ENCODE measurements around the gene PDP2.

The PDP2 gene

DNA sequence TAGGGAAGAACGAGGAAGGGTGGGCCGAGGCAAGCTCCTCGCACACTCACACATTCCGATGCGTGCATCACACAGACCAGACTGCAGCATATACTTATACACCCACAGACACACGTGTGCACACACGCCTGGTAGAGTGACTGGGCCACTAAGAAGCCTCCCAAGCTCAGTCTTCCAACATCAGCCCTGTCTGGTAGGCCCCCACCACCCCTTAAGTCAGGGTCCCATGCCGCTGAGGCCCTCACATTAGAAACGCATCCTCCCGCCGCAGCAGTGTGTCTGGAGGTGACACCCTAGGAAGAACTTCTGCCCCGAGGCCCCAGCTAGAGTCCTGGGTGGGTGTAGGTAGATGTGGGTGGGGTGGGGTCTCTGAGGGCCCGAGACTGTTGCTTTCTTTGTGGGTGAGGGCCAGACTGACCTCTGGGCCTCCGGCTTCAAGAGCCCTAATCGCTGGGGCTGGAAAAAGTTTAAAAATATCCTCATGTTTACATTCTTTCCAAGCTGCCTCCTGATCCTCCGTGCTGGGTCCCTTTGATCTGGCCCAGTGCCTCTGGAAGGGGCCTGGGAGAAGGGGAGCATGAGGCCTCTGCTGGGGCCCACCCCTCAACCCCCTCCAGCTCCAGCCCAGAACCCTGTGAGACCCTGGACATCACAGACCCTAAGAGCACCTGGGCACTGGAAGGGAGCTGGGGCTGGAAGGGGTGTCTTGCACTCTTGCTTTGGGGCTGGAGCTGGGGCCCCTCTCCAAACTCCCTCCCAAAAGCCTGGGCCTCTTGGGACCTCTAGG lies 24.7 kb downstream of the PDP2 start:
- no peak for DNase-seq

- DNase-seq = peak; percentile 20 to 47
Observed at GRCh38 chr16:66905633-66906539, 25.6 kb downstream of the PDP2 start.

GRCh38 chr16:66906916-66907836 lies 26.9 kb downstream of the PDP2 start:
- DNase-seq = no peak

DNA sequence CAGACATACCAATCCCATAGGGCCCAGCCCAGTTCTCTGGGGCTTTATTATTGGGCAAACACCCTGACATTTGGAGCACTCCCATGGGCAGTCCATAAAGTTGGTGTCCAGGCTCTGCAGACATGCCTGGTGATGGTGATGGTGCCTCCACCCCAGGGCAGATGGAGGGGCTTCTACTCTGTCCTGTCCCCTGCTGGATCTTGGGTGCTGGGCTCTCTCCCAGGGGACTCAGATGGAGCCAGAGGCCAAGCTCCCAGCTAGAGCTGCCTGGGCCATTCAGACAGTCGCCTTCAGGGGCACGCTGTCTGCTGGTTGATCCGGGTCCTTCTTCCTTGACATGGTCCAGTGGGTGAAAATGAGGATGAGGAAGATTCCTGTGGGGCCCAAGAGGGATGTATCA lies 27.8 kb downstream of the PDP2 start:
- DNase-seq = no peak

- no peak for DNase-seq
Observed at GRCh38 chr16:66908762-66909559, 28.6 kb downstream of the PDP2 start.

DNA sequence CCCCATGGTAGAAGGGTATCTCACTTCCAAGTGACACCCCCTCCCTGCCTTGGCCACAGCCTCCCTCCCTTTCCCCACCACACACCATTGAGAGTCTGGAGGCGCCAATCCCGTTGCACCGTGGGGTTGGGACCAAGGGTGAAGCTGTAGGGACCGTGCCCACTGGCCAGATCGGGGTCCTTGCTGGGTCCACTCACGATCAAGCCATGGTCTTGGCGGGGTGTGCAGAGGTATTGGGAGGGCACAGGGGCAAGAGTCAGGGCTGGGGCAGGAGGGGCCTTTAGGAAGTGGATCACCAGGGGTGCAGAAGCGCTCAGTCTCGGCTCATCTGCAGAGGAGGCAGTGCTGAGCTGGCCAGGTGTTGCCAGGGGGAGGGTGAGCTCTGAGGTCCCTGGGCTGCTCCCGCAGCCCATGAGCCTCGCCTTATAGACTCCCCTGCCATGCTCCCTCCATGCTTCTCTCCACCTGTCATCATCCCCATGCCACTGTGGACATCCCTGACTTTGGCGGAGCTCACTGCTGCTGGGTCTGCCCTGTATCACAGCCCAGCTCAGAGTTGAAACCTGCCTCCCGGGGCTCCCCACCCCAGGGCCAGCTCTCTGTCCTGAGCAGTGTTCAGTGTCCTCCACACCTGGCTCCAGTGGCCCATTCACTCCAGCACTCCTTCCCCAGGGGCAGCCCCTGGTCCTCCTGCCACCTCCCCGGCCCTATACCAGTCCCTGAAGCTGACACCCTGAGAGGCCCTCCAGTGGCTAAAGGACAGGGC lies 30.0 kb downstream of the PDP2 start:
- DNase-seq = no peak

DNA sequence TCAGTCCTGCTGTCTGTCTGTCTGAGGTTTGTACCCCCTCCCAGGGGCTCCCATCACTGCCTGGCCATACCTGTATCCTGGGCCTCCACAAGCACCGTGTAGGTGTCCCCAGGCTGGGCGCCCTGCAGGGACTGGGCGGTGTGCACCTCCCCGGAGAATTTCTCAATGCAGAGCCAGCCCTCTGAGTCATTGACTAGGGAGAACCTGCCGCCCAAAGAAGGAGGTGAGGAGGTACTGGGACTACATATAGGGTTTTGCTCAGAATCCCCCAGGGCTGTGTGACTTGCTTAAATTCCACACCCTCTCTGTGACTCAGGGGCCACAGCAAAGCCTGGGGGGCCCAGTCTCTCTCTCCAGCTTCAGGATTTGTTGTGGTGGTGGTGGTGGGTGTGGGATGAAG lies 30.8 kb downstream of the PDP2 start:
- DNase-seq = no peak

GRCh38 chr16:66911801-66912200 lies 31.5 kb downstream of the PDP2 start:
- DNase-seq = no peak

DNA sequence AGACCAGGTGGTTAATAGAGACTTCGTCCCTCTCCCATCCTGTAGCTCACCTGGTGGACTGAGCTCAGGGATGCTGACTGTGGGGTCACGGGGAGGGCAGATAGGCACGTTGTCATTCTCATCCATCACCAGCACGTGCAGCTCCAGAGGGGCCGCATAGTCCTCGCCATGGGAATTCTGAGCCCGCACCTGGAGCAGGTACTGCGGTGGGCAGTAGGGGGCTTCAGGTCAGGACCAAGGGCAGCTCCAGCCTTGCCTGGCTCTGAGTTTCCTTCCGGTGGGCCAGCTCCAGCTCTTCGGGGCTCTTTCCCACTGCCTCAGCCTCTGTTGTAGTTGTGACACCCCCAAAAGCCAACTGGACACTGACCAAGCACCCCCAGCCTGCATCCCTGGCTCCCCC lies 32.8 kb downstream of the PDP2 start:
- DNase-seq = no peak

DNA sequence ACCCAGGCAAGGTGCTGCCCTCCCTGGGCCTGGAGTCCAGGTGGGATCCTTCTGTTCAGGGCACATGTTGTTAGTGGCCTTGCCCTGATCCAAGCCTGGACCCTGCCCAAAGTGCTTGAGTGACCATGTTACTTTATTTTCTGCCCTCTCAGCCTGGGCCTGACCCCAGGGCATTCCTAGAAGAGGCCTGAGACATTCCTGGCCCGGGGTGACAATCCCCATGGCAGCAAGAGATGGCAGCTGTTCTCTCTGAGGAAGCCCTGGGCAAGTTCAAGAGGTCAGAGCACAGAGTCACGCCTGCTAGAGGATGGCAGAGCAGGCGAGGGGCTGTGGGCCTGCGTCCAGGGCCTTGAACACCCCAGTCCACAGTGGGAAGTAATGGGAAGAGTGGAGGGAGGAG lies 33.4 kb downstream of the PDP2 start:
- DNase-seq = no peak

GRCh38 chr16:66914541-66914940 lies 34.2 kb downstream of the PDP2 start:
- no peak for DNase-seq

DNA sequence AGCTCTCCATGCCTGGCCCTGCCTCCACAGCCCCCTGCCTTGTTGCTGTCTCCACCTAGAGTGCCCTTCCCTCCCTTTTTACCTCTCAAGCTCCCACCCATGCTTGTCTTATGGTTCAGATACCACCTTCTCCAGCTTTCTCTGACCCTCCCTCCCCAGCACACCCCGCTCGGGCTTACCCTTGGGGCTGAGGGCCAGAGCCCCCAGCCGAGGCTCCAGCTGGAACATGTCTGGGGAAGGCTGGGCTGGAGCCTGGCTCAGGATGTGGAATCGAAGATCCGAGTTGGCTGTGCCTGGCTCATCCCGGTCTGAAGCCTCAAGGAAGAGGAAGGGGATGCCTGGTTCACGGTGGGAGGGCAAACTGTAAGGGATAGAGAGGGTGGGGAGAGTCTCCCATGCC lies 34.7 kb downstream of the PDP2 start:
- no peak for DNase-seq

DNA sequence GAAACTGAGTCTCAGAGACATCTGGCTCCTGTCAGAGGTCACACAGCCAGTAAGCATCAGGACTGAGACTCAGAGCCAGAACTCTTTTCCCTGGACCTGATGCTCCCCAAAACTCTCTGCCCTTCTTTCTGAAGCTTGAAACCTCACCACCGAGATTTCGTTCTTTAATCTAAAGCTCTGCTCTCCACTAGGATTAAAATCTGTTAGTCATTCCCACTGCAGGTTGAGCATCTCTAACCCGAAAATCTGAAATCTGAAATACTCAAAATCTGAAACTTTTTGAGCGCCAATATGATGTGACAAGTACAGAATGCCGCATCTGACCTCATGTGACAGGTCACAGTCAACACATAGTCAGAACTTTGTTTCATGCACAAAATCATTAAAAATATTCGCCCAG lies 36.2 kb downstream of the PDP2 start:
- DNase-seq = no peak

GRCh38 chr16:66917741-66918140 lies 37.4 kb downstream of the PDP2 start:
- no peak for DNase-seq

GRCh38 chr16:66918355-66918754 lies 38.0 kb downstream of the PDP2 start:
- no peak for DNase-seq

DNA sequence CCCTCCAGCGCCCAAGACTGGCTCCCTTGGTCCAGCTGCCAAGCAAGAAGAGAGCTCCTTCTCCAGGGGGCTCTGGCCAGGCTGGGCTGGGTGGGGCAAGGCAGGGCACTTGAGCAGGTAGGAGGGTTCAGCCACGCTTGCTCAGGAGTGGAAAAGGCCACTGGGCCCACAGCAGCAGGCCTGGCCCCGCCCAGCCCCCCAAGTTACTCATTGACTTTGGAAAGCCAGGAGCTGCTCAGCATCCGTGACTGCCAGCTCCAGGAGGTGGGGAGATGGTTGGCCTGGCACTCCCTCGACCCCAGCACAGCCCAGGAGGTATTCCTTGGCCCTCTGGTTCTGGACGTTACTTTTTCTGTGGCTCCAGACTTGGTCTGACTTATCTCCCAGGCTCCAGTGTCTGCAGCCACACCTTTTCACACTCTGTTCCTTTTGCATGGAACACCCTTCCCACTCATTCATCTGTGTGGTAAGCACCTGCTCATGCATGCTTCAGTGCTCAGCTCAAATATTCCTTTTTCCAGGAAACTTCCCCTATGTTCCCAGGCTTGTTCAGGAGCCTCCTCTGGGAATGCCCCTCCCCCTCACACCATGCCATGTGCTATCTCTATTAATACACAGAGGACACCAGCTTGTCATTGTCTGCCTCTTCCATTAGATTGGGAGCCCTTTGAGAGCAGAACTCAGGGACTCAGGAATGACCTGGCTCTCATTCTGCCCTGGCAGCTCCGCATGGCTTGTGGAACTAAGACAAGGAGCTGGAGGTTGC lies 38.7 kb downstream of the PDP2 start, which contains the start of gene CDH16:
TSS of gene CDH16 (minus strand) at position 83 of the 766 bp plus-strand sequence. CDS start 820 bp downstream, outside the sequence.
- DNase-seq = no peak

DNA sequence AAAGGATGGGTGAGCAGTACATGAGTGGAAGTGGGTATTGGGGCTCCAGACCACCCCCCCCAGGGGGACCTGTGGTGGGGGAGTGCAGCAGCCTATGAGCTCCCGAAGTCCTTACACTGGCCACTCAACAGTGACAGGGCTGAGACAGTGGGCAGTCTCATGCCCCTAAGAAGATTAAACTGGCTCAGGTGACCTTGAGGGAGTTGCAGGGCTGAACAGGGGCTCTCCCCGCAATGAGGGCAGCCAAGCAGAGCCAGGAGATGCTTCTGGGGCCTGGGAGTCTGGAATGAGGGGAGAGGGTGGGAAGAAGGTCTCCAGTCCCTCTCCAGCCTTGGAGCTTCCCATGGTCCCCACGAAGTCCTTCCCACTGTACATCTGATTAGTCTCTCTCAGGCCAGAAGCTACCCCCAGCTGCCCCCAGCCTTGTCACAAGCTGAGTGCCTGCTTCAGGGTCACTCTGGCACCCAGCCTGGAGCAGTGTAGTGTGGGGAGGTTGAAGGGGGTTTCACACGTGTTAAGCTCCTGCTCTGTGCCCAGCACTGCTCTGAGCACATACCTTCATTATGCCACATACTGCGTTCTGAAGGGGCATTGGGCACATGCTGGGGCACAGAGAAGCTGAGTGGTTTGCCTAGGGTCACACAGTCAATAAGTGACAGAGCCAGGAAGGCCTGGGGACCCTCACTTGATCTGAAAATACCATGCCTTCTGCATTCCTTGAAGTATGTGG lies 39.4 kb downstream of the PDP2 start:
- no peak for DNase-seq

DNA sequence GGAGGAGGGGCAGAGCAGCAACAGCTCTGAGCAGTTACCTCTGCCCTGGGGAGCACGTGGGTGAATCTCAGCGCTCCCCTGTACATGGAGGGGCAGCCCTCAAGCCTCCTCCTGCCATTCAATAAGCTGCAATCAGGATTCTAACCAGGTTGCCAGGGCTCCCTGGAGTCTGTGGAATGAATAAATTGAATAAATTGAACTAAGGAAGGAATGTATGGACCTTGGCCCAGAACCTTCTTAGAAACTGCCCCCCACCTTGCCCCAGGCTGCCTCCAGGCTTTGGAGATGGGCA lies 39.9 kb downstream of the PDP2 start:
- DNase-seq = no peak

- no peak for DNase-seq
Observed at GRCh38 chr16:66920924-66921680, 40.8 kb downstream of the PDP2 start.
